Spleen (tissue), 11 donors: ENCODE measurements around the gene NFAT5. TPM values are rescaled to one million over a fixed set of nuclear protein-coding genes. Genes with fewer than 3 reads are reported as not detected.

Experiments used
- DNase-seq: peaks from one replicate; pipeline ENCODE4 v3.0.0-alpha.2; 2020
- H3K27ac ChIP-seq, 8 donors: fragments of 200-600 bp; sonication (generic) in 7 of 8; 1 replicate in 4 of 8; 2 replicates in 4 of 8; pipeline versions ENCODE4 v1.5.0 to v1.8.0; 2016 to 2021; ENCODE audit warnings: inconsistent platforms in 4 of 8, mild to moderate bottlenecking in 4 of 8, moderate library complexity in 1 of 8
- H3K27me3 ChIP-seq, 7 donors: fragments of 200-600 bp; sonication (generic) in 6 of 7; replicated peaks in 1 of 7; 1 replicate in 4 of 7; 2 replicates in 3 of 7; pipeline versions ENCODE4 v1.5.0 to v1.8.0; 2016 to 2021; ENCODE audit warnings: inconsistent platforms in 3 of 7, mild to moderate bottlenecking in 1 of 7
- H3K36me3 ChIP-seq, 6 donors: fragments of 200-600 bp; sonication (generic) in 5 of 6; 1 replicate in 4 of 6; 2 replicates in 2 of 6; pipeline versions ENCODE4 v1.5.0 to v1.8.0; 2016 to 2021; ENCODE audit warnings: inconsistent platforms in 2 of 6
- H3K4me1 ChIP-seq, 6 donors: fragments of 200-600 bp; sonication (generic) in 5 of 6; 1 replicate in 3 of 6; 2 replicates in 3 of 6; pipeline versions ENCODE4 v1.5.0 to v1.8.0; 2016 to 2021; ENCODE audit warnings: inconsistent platforms in 3 of 6
- H3K4me3 ChIP-seq, 8 donors: fragments of 200-600 bp; sonication (generic) in 7 of 8; 1 replicate in 4 of 8; 2 replicates in 4 of 8; pipeline versions ENCODE4 v1.5.0 to v1.8.0; 2016 to 2021; ENCODE audit warnings: inconsistent platforms in 4 of 8, mild to moderate bottlenecking in 4 of 8, moderate library complexity in 2 of 8
- H3K9me3 ChIP-seq, 8 donors: fragments of 200-600 bp; sonication (generic) in 7 of 8; 1 replicate in 4 of 8; 2 replicates in 4 of 8; pipeline versions ENCODE4 v1.5.0 to v1.8.0; 2016 to 2021; ENCODE audit warnings: inconsistent platforms in 4 of 8
- CTCF ChIP-seq, 11 experiments: fragments of 200-600 bp in 7 of 11; fragments of 450-650 bp in 4 of 11; sonication (generic) in 4 of 11; IDR thresholded peaks in 8 of 11; conservative IDR thresholded peaks in 3 of 11; 1 replicate in 7 of 11; 2 replicates in 4 of 11; pipeline versions ENCODE4 v1.4.0 to v1.8.0; 2016 to 2021; ENCODE audit warnings: antibody characterized with exemption in 11 of 11, inconsistent platforms in 4 of 11, mild to moderate bottlenecking in 1 of 11
- POLR2A ChIP-seq, 3 donors: fragments of 450-650 bp; IDR thresholded peaks; one replicate each; pipeline ENCODE4 v1.5.1; 2017; ENCODE audit warnings: antibody characterized with exemption in 3 of 3, mild to moderate bottlenecking in 1 of 3
- POLR2AphosphoS5 ChIP-seq, 3 donors: sonication (generic); formaldehyde crosslinking; IDR thresholded peaks; one replicate each; pipeline ENCODE4 v1.5.1; 2017; ENCODE audit warnings: antibody characterized with exemption in 3 of 3
- WGBS, 5 donors: extraction: QIAGEN DNeasy Blood & Tissue Kit in 3 of 5; methylation state at CpG; one replicate each; pipeline versions ENCODE4 v1.1.5 to v1.1.7; 2013 to 2018; 5-methylcytosine and 5-hydroxymethylcytosine counted together
- intact Hi-C: fragments of 100-400 bp; cut with DNase I; formaldehyde crosslinking; loops from one replicate; pipeline ENCODE4 v1.15.0; 2023; ENCODE audit warnings: low total_unique reads
- polyA plus RNA-seq, 3 donors: library from polyadenylated mRNA; stranded (reverse); fragments of 200-250 nt; gene quantifications; one replicate each; pipeline ENCODE4 v1.2.1, GENCODE V29; 2013
- total RNA-seq, 7 donors: library from RNA; depleted of rRNA in 3 of 7; stranded (reverse); fragments of >200 nt in 3 of 7; fragmentation: NEBNext Ultra II Directional in 4 of 7; extraction: Animal tissue kit (Norgen Biotek cat#: 25700) in 4 of 7; gene quantifications; one replicate each; pipeline versions ENCODE4 v1.1.0 to v1.2.1, GENCODE V29; 2016 to 2021
- donor health status: healthy with polysubstance abuse.
- donor health status: DM: no; HTN: no; CAD: no; lungs with moderate emphysema.
- donor health status: DM: no; HTN: no; CAD: no.
- donor health status: Bipolar disorder and iron deficiency.
- donor health status: healthy.
- donor health status: DM: no; HTN: no; CAD: no.
- donor health status: DM: yes; HTN: yes; CAD: no.

NFAT5 gene
- total and polyA plus RNA-seq, 10 donors = 0.79 to 96.8 (median 54.5) TPM

- TF ChIP-seq POLR2AphosphoS5 (IDR thresholded peaks at IDR 0.05) (no peak), CTCF (IDR thresholded peaks at IDR 0.05 in 8 of 11, conservative IDR thresholded peaks at IDR 0.05 in 3 of 11) (no peak), POLR2A (IDR thresholded peaks at IDR 0.05) (no peak)
- WGBS, 5 donors = 93 to 98% (median 98%) methylated on average over 2 of the region's 2 CpGs
- H3K9me3 ChIP-seq = no peaks in the 10 kb centered on the region
- peaks cover 0 to 94% (median 43%) of the 10 kb centered on the region in 6 donors for H3K36me3 ChIP-seq
- no peaks in the 10 kb centered on the region for H3K27me3 ChIP-seq
- intact Hi-C loops = no loop called here
- H3K27ac ChIP-seq = no peak overlapping the region
- DNase-seq = no peak
- no peak overlapping the region for H3K4me3 ChIP-seq
- H3K4me1 ChIP-seq = no peaks in the 10 kb centered on the region
Observed at GRCh38 chr16:69672315-69672997, 106.7 kb downstream of the NFAT5 start.

- no peak overlapping the region for H3K4me3 ChIP-seq
- peaks cover 0 to 95% (median 45%) of the 10 kb centered on the region in 6 donors for H3K36me3 ChIP-seq
- no peak for DNase-seq
- H3K9me3 ChIP-seq = no peaks in the 10 kb centered on the region
- TF ChIP-seq POLR2A (IDR thresholded peaks at IDR 0.05) (no peak), CTCF (IDR thresholded peaks at IDR 0.05 in 8 of 11, conservative IDR thresholded peaks at IDR 0.05 in 3 of 11) (no peak), POLR2AphosphoS5 (IDR thresholded peaks at IDR 0.05) (no peak)
- H3K4me1 ChIP-seq = no peaks in the 10 kb centered on the region
- no peaks in the 10 kb centered on the region for H3K27me3 ChIP-seq
- H3K27ac ChIP-seq = no peak overlapping the region
- intact Hi-C loops = no loop called here
- 70 to 96% (median 88%) methylated on average over 3 of the region's 3 CpGs for WGBS, 5 donors
Observed at GRCh38 chr16:69672998-69673713, 107.4 kb downstream of the NFAT5 start.

- no peak overlapping the region for H3K4me3 ChIP-seq
- H3K4me1 ChIP-seq = no peaks in the 10 kb centered on the region
- intact Hi-C loops = no loop called here
- H3K36me3 ChIP-seq = peaks cover 0 to 100% (median 52%) of the 10 kb centered on the region in 6 donors
- no peaks in the 10 kb centered on the region for H3K9me3 ChIP-seq
- no peaks in the 10 kb centered on the region for H3K27me3 ChIP-seq
- no peak for DNase-seq
- TF ChIP-seq CTCF (IDR thresholded peaks at IDR 0.05 in 8 of 11, conservative IDR thresholded peaks at IDR 0.05 in 3 of 11) (no peak), POLR2A (IDR thresholded peaks at IDR 0.05) (no peak), POLR2AphosphoS5 (IDR thresholded peaks at IDR 0.05) (no peak)
- H3K27ac ChIP-seq = no peak overlapping the region
Observed at GRCh38 chr16:69680358-69680757, 114.6 kb downstream of the NFAT5 start.

- intact Hi-C loops = no loop called here
- H3K27me3 ChIP-seq = no peaks in the 10 kb centered on the region
- H3K27ac ChIP-seq = no peak overlapping the region
- 94 to 97% (median 96%) methylated on average over 2 of the region's 2 CpGs for WGBS, 5 donors
- no peak for DNase-seq
- H3K9me3 ChIP-seq = no peaks in the 10 kb centered on the region
- TF ChIP-seq POLR2AphosphoS5 (IDR thresholded peaks at IDR 0.05) = no peak
- no peak for TF ChIP-seq POLR2A (IDR thresholded peaks at IDR 0.05)
- no peak for TF ChIP-seq CTCF (IDR thresholded peaks at IDR 0.05 in 8 of 11, conservative IDR thresholded peaks at IDR 0.05 in 3 of 11)
- no peaks in the 10 kb centered on the region for H3K4me1 ChIP-seq
- peaks cover 0 to 97% (median 51%) of the 10 kb centered on the region in 6 donors for H3K36me3 ChIP-seq
- no peak overlapping the region for H3K4me3 ChIP-seq
Observed at GRCh38 chr16:69688589-69688988, 122.8 kb downstream of the NFAT5 start.
